ENCODE results near the gene SLC29A4.
A peak's percentile ranks its signal among the peaks of the same experiment; 100 is the strongest.
"Not testable (repeated sequence)": the region's sequence is repeated elsewhere in the genome, so short reads cannot be mapped to it uniquely, and the experiment has no call there.

The SLC29A4 gene

GRCh38 chr7:5274985-5275431, 7.7 kb upstream of the SLC29A4 start:
- DNase-seq, result not testable (repeated sequence)

- DNase-seq, result not testable (repeated sequence)
Observed at GRCh38 chr7:5275510-5275909, 7.2 kb upstream of the SLC29A4 start.

GRCh38 chr7:5276123-5276522, 6.6 kb upstream of the SLC29A4 start:
- DNase-seq, result not testable (repeated sequence)

- DNase-seq, result no peak
Observed at GRCh38 chr7:5276611-5277010, 6.1 kb upstream of the SLC29A4 start.

- no peak for DNase-seq
Observed at GRCh38 chr7:5278766-5279165, 4.0 kb upstream of the SLC29A4 start.

DNA sequence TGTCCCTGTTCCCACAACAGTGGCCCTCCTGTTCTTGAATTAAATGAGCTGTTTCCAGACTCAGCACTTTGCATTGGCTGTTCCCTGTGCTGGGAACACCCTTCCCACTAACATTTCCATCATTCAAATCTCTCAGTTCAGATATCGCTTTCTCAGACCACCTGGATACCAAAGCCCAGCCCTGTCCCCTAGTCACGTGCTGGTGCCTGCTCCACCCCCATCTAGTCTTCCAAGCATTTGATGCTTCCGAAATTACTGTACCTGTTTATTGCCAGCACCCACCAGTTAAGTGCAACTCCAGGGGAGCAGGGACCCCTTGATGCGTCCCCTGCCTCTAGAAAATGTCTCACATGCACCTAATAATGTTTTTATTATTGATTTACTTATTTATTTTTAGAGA, 3.0 kb upstream of the SLC29A4 start:
- DNase-seq, result no peak

GRCh38 chr7:5281598-5282500, 894 bp upstream of the SLC29A4 start:
- DNase-seq, result not testable (repeated sequence)

DNA sequence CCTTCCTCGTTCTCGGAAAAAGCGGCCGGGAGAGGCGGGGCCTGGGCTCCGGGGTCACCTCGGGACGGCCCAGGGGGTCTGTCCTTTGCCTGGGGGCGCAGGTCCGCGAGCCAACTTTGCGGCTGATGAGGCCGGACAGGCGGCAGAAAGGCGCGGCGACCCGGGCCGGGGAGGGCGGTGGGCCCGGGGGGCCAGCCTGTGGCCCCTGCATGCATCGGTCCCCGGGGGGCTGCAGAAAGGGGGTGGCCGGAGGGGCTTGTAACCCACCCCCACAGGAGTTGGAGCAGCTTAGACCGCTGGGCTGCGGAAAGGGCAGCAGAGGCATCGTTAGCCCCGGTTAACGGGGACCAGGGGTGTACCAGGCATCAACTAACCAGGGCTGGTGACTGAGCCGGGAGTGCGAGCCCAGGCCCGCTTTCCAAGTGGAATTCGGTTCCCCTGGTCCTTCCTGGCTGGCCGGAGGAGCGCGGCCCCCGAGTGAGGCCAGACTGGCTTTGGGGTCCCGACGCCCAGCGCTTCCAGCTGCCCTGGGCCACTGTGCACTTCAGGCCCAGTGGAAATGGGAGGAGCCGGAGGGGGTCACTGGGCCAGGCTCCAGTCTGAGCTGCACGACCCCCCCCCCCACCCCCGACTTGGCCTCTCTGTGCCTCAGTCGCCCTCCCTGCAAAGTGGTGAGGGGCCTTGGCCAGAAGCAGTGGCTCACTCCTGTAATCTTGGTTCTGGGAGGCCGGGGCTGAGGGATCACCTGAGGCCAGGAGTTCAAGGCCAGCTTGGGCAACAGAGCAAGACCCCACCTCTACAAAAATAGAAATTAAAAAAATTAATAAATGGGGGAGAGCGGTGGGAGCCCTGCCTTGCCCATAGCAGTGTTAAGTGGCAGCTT, 919 bp downstream of the SLC29A4 start:
- no peak for DNase-seq

DNA sequence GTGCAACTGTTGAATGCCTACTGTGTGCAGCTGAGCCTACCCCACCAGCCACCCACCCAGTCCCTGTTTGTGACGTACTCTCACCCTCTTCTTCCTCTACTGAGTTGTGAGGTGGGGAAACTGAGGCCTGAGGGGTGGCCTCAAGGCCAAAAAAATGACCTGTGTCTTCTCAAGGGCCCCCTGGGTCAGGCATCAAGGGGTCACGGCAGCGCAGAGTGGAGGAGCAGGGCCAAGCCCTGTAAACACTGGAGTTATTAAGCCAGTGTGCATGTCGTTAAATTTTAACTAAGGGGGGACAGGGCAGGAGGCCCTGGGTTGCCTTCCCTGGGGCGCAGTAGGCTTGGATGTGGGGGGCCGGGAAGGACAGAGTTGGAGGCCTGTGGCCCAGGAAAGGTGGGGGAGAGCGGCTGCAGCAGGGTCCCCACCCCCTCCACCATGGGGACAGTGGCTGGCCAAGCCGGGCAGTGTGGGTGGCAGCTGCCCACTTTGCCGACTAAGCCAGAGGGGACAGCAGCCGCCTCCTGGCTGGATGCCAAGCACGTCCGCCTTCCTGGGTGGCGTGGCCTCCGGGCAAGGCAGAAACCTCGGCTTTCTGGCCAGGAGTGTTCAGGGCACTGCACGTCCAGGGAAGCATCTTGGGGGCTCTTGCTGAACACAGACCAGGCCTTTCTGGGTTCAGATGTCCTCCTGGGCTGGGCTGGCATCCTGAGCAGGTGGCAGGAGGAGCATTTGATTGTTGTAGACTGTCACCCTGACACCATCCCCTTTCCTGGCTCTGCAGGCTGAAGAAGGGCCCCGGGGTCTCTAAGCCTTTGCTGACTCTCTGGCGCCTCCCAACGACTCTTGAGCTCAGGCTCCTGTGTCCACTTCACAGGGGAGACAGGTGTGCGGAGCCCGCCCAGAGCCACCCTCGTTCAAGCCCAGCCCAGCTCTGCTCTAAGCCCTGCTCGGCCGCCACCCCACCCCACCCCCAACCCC, 1.9 kb downstream of the SLC29A4 start:
- peak; percentile 43 for DNase-seq

DNA sequence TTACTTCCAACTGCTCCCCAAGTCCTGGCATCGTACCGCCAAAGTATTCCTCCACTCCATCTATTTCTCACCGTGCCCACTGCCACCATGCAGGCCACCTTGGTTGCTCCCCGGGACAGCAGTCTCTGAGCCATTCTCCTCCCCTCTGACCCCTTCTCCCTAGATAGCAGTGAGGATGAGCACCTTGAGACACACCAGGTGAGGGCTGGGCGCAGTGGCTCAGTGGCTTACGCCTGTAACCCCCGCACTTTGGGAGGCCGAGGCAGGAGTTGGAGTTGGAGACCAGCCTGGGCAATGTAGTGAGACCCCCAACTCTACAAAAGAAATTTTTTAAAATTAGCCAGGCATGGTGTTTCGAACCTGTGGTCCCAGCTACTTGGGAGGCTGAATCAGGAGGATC, 4.2 kb downstream of the SLC29A4 start:
- no peak for DNase-seq

GRCh38 chr7:5287373-5287772, 4.6 kb downstream of the SLC29A4 start:
- not testable (repeated sequence) for DNase-seq

DNA sequence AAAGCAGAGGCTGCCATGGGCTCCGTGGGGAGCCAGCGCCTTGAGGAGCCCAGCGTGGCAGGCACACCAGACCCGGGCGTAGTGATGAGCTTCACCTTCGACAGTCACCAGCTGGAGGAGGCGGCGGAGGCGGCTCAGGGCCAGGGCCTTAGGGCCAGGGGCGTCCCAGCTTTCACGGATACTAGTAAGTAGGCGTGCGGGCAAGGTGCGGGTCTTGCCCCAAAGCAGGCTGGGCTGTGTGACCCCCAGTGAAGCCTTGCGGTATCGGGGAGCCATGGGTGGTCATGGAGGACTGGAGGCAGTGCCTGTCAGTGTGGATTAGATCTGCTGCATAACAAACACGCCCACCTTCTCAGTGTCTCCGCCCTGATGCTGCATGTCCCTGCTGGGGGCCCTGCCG, 5.1 kb downstream of the SLC29A4 start:
- DNase-seq, result no peak

DNA sequence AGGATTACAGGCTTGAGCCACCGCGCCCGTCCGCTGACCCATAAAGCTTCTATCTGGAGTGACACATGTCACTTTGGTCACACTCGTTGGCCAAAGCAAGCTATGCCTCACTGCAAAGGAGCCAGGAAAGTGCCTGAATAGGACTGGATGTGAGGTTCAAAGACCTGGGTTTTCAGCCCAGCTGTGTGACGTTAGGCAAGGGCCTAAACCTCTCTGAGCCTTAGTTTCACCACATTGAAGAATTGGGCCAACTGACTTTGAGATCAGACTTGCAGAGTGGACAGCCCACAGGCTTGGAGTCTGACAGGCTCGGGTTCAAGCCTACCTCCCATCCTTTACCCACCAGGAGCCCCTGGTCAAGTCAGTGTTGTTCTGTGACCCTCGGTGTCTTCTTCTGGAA, 5.8 kb downstream of the SLC29A4 start:
- DNase-seq, result not testable (repeated sequence)

GRCh38 chr7:5289355-5289754, 6.6 kb downstream of the SLC29A4 start:
- DNase-seq, result no peak

GRCh38 chr7:5291301-5291700, 8.6 kb downstream of the SLC29A4 start:
- DNase-seq, result no peak

DNA sequence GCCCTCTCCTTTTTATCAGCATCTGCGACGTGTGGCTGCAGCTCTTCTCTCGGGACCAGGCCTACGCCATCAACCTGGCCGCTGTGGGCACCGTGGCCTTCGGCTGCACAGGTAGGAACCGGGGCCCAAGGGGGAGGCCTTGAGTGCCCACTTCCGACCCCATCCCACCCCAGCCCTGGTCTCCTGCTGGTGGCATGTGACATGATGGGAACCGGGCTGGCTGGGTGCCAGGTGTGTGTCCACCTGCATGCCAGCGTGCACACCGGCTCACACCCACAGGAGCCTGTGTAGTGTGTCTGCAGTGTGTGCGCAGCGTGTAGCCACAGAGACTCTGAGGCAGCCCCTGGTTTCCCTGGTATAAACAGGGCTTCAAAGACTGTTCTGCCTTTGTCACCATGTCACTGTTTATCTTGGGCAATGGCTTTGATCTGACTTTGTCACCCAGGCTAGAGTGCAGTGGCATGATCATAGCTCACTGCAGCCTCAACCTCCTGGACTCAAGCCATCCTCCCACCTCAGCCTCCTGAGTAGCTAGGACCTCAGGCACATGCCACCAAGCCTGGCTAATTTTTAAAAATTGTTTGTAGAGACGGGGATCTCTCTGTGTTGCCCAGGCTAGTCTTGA, 9.1 kb downstream of the SLC29A4 start:
- not testable (repeated sequence) for DNase-seq

GRCh38 chr7:5294169-5294987, 11.6 kb downstream of the SLC29A4 start:
- DNase-seq, result no peak

DNA sequence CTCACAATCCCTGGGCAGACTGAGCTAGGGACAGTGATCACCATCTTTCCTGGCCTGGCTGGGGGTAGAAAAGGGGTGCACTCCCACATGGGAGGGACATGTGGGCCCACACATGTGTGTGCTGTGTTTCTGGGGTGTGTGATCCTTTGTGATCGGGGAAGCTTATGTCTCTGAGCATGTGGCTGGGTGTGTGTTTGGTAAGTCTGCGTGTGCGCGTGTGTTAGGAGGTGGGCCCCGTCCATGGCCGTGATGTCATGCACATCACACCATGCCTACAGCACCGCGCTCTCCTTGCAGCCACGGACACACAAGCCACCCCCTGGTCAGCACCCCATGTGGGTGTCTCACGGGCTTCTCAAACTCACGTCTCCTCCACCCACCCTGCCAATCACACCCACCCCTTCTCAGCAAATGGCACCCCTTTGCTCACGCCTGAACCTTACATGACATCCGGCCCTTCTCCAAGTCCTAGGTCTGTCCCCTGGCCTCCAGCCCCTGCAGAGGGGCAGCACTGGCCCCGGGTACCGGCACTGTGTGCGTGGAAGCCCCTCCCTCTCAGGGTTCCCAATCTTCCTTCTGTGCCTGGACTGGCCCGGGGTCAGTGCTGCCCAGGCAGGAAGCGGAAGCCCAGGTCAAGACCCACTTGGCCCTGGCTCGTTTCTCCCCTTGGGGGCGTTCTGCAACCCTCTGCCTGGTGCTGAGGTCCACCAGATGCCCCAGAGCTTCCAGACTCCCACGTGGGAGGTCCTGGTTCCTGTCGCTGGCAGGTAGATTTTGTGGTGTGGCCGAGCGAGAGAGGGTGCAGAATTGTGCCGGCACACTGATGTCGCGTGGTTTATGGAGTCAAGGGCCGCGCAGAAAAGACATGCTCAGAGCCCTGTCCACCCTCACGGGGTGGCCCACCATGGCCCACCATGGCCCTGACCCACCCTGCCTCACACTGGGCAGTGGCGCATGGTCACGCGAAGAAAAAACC, 12.6 kb downstream of the SLC29A4 start:
- DNase-seq, result no peak

DNA sequence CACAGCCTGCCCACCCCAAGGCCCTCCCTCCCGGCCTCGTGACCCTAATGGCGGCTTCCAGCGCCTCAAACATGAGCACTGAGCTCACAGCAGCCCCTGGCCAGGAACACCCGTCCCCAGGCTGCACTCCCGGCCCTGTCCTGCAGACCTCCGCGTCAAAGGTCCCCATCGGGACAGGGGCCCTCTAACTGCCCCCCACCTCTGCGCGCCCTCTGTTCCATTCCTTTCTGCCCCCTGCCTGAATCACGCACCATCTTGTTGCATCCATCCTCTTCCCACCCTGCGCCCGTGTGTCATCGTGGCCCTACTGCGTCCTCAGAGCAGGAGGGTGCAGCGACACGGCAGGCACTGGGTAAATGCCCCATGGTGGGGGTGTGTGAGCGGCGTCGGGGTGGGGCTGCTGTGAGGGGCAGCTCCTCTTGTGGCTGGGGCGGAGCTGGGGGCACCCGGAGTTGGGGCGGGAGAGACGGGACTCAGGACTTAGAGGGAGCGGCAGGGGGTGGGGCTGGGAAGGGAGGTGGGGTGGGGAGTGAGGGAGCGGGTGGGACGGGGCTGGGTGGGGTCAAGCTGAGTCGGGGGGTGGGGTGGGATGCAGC, 13.4 kb downstream of the SLC29A4 start:
- DNase-seq, result peak; percentile 59
